Caco-2 (cell line): ENCODE results near the gene CAMK1D. TPM values are rescaled to one million over a fixed set of nuclear protein-coding genes. Genes with fewer than 3 reads are reported as not detected.

Source experiments
- BruUV-seq: library from RNA; stranded (reverse); fragments of 400-500 nt; replicated peaks from 2 replicates; lab custom pipeline; 2021; lab: Mats Ljungman, UMichigan
- CTCF ChIA-PET: fragments of 300-600 bp; sonication (Branson Sonifier 250); formaldehyde crosslinking; loops from one replicate; lab custom pipeline; 2022; ENCODE audit warnings: antibody characterized with exemption; lab: Charles Lee
- POLR2A ChIA-PET: fragments of 300-600 bp; sonication (Branson Sonifier 250); formaldehyde crosslinking; loops from one replicate; lab custom pipeline; 2022; ENCODE audit warnings: antibody characterized with exemption; lab: Charles Lee
- DNase-seq, 2 experiments: peaks; one replicate each; pipeline versions ENCODE4 v3.0.0 to v3.0.0-alpha.2; 2020 to 2022
- H3K27me3 ChIP-seq: replicated peaks from 2 replicates; pipeline ENCODE4 v1.6.0; 2011; ENCODE audit warnings: low read length; ENCODE audit not compliant: control insufficient read depth, insufficient read depth
- H3K36me3 ChIP-seq: 2 replicates; pipeline ENCODE4 v1.5.1; 2011; ENCODE audit warnings: low read length; ENCODE audit not compliant: control insufficient read depth, insufficient read depth
- H3K4me1 ChIP-seq: fragments of 250-450 bp; sonication (Bioruptor Pico); 2 replicates; pipeline ENCODE4 v1.5.1; 2020; ENCODE audit warnings: mild to moderate bottlenecking
- H3K4me3 ChIP-seq: 2 replicates; pipeline ENCODE4 v1.5.1; 2011; ENCODE audit warnings: low read depth, mild to moderate bottlenecking, control low read depth, low read length
- H3K9me3 ChIP-seq: fragments of 250-450 bp; sonication (Bioruptor Pico); 2 replicates; pipeline ENCODE4 v1.5.1; 2020; ENCODE audit warnings: mild to moderate bottlenecking, moderate library complexity
- H3K27ac Mint-ChIP-seq: one replicate; pipeline ENCODE4 v1.8.0; 2022; ENCODE audit warnings: mixed read lengths; ENCODE audit not compliant: unreplicated experiment
- H3K27me3 Mint-ChIP-seq: one replicate; pipeline ENCODE4 v1.8.0; 2022; ENCODE audit warnings: mixed read lengths; ENCODE audit not compliant: insufficient read depth, unreplicated experiment
- H3K36me3 Mint-ChIP-seq: one replicate; pipeline ENCODE4 v1.8.0; 2022; ENCODE audit warnings: mild to moderate bottlenecking, mixed read lengths; ENCODE audit not compliant: insufficient read depth, unreplicated experiment
- H3K4me1 Mint-ChIP-seq: one replicate; pipeline ENCODE4 v1.8.0; 2022; ENCODE audit warnings: low read depth, mixed read lengths; ENCODE audit not compliant: unreplicated experiment
- H3K4me3 Mint-ChIP-seq: one replicate; pipeline ENCODE4 v1.8.0; 2022; ENCODE audit warnings: mild to moderate bottlenecking, moderate library complexity, mixed read lengths; ENCODE audit not compliant: unreplicated experiment
- H3K9me3 Mint-ChIP-seq: one replicate; pipeline ENCODE4 v1.8.0; 2022; ENCODE audit warnings: mixed read lengths; ENCODE audit not compliant: unreplicated experiment
- intact Hi-C: fragments of 100-400 bp; cut with micrococcal nuclease; formaldehyde crosslinking; loops from one replicate; pipeline ENCODE4 v1.10.0; 2022; ENCODE audit not compliant: unreplicated experiment
- total RNA-seq: library from RNA; stranded (reverse); gene quantifications from 2 replicates; pipeline ENCODE4 v1.2.3, GENCODE V29; 2022
- TF ChIP-seq, protein P1 (sequence below), 2 experiments: fragments of 200-600 bp in 1 of 2; IDR thresholded peaks; 1 replicate in 1 of 2; 2 replicates in 1 of 2; pipeline versions ENCODE4 v1.5.1 to v1.8.0; 2011 to 2022; ENCODE audit warnings: antibody characterized with exemption in 1 of 2, control low read depth in 1 of 2, inconsistent platforms in 1 of 2, low read depth in 1 of 2, low read length in 1 of 2, mild to moderate bottlenecking in 1 of 2, moderate library complexity in 1 of 2; ENCODE audit not compliant: insufficient read depth in 1 of 2, severe bottlenecking in 1 of 2, unreplicated experiment in 1 of 2

CAMK1D gene
- total RNA-seq, 1 experiment from 2014 or later, result 10.9 TPM

DNA sequence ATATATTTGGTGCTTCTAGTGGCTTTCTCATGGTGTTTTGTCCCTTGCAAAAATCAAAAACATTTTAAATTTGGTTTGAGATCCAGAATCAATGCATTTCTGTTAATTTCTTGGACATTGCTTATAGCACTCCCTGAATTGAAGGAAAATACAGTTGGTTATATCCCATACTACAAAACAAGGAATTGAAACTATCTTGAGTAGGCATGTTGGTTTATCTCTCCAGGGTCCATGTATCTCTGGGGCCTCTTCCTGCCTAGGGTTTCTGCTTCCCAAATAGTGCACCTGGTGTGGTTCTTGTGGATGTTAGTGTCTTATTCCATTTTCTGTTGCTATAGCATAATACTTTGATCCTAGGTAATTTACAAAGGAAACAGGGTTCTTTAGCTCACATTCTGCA is 212.4 kb downstream of the CAMK1D start:
- CTCF ChIA-PET, result no interaction called here
- TF ChIP-seq, protein P1, sequence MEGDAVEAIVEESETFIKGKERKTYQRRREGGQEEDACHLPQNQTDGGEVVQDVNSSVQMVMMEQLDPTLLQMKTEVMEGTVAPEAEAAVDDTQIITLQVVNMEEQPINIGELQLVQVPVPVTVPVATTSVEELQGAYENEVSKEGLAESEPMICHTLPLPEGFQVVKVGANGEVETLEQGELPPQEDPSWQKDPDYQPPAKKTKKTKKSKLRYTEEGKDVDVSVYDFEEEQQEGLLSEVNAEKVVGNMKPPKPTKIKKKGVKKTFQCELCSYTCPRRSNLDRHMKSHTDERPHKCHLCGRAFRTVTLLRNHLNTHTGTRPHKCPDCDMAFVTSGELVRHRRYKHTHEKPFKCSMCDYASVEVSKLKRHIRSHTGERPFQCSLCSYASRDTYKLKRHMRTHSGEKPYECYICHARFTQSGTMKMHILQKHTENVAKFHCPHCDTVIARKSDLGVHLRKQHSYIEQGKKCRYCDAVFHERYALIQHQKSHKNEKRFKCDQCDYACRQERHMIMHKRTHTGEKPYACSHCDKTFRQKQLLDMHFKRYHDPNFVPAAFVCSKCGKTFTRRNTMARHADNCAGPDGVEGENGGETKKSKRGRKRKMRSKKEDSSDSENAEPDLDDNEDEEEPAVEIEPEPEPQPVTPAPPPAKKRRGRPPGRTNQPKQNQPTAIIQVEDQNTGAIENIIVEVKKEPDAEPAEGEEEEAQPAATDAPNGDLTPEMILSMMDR (IDR thresholded peaks at IDR 0.05; ENCODE audit: insufficient read depth in 1 of 2, low read depth in 1 of 2, low read length in 1 of 2, severe bottlenecking in 1 of 2, unreplicated experiment in 1 of 2), result no peak
- POLR2A ChIA-PET, result no interaction called here

DNA sequence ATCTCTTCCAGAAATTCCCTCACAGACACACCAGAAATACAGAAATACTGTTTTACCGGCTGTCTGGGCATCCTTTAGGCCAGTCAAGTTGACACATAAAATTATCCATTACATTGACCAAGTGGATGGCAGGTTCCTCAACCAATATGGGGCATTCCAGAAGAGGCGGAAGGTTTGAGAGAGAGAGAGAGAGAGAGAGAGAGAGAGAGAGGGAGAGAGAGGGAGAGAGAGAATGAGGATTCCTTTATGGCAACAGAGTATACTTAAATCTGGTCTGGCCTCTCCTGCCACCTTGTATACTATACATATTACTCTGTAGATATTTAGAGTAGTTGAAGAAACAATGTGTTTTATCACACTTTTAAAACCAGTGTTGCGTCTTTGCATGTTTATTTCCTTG is 214.1 kb downstream of the CAMK1D start:
- Histone ChIP-seq H3K36me3 (no peaks in the 10 kb centered on the region), H3K27me3 (no peaks in the 10 kb centered on the region), H3K9me3 (no peaks in the 10 kb centered on the region), H3K4me3 (no peak overlapping the region), H3K4me1 (no peaks in the 10 kb centered on the region)
- DNase-seq, result no peak
- H3K4me3 Mint-ChIP-seq, result no peak overlapping the region
- TF ChIP-seq, protein P1 (IDR thresholded peaks at IDR 0.05; ENCODE audit: insufficient read depth in 1 of 2, low read depth in 1 of 2, low read length in 1 of 2, severe bottlenecking in 1 of 2, unreplicated experiment in 1 of 2), result no peak
- H3K36me3 Mint-ChIP-seq, result no peaks in the 10 kb centered on the region
- no peak overlapping the region for H3K27ac Mint-ChIP-seq
- no peaks in the 10 kb centered on the region for H3K27me3 Mint-ChIP-seq
- no TSS peak for BruUV-seq
- peaks cover 5% of the 10 kb centered on the region for H3K9me3 Mint-ChIP-seq
- CTCF ChIA-PET, result no interaction called here
- POLR2A ChIA-PET, result no interaction called here
- intact Hi-C loops, result no loop called here
- no peaks in the 10 kb centered on the region for H3K4me1 Mint-ChIP-seq

More for the DNA sequence above, 212.4 kb downstream of the CAMK1D start:
- Mint-ChIP-seq H3K4me1 (no peaks in the 10 kb centered on the region), H3K27me3 (peaks cover 1% of the 10 kb centered on the region), H3K27ac (no peak overlapping the region), H3K9me3 (no peaks in the 10 kb centered on the region), H3K36me3 (no peaks in the 10 kb centered on the region), H3K4me3 (no peak overlapping the region)
- DNase-seq, result no peak
- no peaks in the 10 kb centered on the region for H3K27me3 ChIP-seq
- H3K36me3 ChIP-seq, result no peaks in the 10 kb centered on the region
- no peaks in the 10 kb centered on the region for H3K4me1 ChIP-seq
- BruUV-seq, result no TSS peak
- intact Hi-C loops, result no loop called here
- H3K9me3 ChIP-seq, result no peaks in the 10 kb centered on the region
- H3K4me3 ChIP-seq, result no peak overlapping the region

DNA sequence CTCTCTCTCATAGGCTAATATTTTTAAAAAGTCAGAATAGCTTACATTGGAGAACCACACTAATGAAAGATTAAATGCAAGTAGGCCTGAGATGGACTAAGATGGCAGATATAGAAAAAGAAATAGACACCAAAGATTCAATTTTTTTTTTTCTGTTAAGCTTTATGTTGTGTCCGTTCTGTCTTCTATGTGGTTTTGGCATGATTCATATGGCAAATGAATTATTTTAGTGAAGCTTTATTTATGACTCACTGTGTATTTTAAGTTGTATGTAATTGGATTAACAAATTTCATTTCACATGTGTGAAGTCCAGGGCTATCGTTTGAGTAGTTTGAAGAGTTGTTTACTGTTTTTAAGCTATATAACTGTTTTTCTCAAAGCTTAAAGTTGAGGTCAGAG is 214.8 kb downstream of the CAMK1D start:
- no TSS peak for BruUV-seq
- Histone ChIP-seq H3K27me3 (no peaks in the 10 kb centered on the region), H3K36me3 (no peaks in the 10 kb centered on the region), H3K4me1 (no peaks in the 10 kb centered on the region), H3K4me3 (no peak overlapping the region), H3K9me3 (no peaks in the 10 kb centered on the region)
- H3K27me3 Mint-ChIP-seq, result no peaks in the 10 kb centered on the region
- no peak for DNase-seq
- ChIA-PET POLR2A (no interaction called here), CTCF (no interaction called here)
- no peak overlapping the region for H3K4me3 Mint-ChIP-seq
- intact Hi-C loops, result no loop called here
- H3K27ac Mint-ChIP-seq, result no peak overlapping the region
- TF ChIP-seq, protein P1 (IDR thresholded peaks at IDR 0.05; ENCODE audit: insufficient read depth in 1 of 2, low read depth in 1 of 2, low read length in 1 of 2, severe bottlenecking in 1 of 2, unreplicated experiment in 1 of 2), result no peak
- no peaks in the 10 kb centered on the region for H3K36me3 Mint-ChIP-seq
- peaks cover 9% of the 10 kb centered on the region for H3K9me3 Mint-ChIP-seq
- no peaks in the 10 kb centered on the region for H3K4me1 Mint-ChIP-seq
